GM12864 (cell line): Measurements from ENCODE around the gene COL19A1.
"Not testable (repeated sequence)": the region's sequence is repeated elsewhere in the genome, so short reads cannot be mapped to it uniquely, and the experiment has no call there.

Source experiments
- DNase-seq: peaks from one replicate; pipeline ENCODE4 v3.0.0-alpha.2; 2011; ENCODE audit warnings: low read depth
- H3K4me3 ChIP-seq: 2 replicates; pipeline ENCODE4 v1.5.1; 2011; ENCODE audit warnings: mild to moderate bottlenecking, low read depth, low read length, control low read depth
- TF ChIP-seq, protein P1 (sequence below): IDR thresholded peaks from 2 replicates; pipeline ENCODE4 v1.5.1; 2011; ENCODE audit warnings: low read depth, mild to moderate bottlenecking, moderate library complexity, low read length, control low read depth, inconsistent platforms; ENCODE audit errors: missing control alignments

COL19A1 gene

DNA sequence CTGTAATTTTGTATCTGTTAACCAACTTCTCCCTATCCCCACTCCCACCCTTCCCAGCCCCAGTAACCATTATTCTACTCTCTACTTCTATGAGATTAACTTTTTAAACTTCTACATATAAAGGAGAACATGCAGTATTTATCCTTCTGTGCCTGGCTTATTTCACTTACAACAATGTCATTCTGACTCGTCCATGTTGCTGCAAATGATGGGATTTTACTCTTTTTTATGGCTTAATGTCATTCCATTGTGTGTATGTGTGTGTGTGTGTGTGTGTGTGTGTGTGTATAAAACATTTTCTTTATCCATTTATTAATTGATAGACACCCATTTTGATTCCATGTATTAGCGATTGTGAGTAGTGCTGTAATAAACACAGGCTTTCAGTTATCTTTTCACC, 76.1 kb downstream of the COL19A1 start:
- no peak overlapping the region for H3K4me3 ChIP-seq
- TF ChIP-seq, protein P1, sequence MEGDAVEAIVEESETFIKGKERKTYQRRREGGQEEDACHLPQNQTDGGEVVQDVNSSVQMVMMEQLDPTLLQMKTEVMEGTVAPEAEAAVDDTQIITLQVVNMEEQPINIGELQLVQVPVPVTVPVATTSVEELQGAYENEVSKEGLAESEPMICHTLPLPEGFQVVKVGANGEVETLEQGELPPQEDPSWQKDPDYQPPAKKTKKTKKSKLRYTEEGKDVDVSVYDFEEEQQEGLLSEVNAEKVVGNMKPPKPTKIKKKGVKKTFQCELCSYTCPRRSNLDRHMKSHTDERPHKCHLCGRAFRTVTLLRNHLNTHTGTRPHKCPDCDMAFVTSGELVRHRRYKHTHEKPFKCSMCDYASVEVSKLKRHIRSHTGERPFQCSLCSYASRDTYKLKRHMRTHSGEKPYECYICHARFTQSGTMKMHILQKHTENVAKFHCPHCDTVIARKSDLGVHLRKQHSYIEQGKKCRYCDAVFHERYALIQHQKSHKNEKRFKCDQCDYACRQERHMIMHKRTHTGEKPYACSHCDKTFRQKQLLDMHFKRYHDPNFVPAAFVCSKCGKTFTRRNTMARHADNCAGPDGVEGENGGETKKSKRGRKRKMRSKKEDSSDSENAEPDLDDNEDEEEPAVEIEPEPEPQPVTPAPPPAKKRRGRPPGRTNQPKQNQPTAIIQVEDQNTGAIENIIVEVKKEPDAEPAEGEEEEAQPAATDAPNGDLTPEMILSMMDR, result no peak
- DNase-seq, result no peak

DNA sequence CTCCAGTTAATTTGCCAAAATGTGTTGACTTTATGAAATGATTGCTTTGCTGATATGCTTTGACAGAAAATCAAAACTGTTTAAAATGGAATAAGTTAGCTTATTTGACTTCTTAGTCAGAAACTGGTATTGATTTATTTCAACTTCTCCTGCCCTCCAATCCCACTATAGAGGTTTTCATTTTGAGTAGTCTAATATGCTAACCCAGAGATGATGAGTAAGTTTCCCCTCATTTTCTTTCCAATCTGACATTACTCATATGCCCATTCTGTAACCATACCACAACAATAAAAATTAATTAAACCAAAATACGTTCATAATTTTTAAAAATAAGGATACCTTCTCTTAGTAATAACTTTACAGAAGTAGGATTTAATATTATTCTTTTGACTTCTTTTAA, 78.8 kb downstream of the COL19A1 start:
- TF ChIP-seq, protein P1, result no peak
- no peak for DNase-seq
- no peak overlapping the region for H3K4me3 ChIP-seq

DNA sequence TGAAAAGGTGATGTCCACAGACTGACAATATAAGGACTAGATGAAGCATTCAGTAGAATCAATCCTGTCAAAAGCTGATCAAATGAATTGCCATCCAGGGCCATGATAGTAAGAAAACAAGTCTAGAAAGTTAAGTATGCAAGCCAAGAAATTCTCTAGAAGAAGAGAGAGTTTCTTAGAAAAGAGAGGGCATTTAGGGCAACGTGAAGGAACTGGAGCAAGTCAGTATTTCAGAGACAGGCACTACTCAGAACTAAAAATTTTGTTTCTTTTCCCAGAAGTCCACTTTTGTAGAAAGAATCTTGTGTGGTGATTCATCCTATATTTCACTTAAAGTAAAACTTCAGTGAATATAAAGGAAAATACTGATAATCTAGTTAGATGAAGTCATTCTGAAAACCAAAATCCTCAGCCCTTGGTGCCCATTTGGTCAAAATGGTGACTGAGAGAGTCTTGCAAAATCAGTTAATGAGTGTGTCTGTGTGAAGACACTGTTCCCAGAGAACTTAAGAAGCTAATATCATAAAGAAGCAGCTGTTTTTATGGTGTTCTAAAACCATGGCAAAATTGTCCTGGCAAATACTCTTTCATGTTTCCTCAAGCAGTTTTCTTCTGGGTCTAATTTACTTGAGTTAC, 82.2 kb downstream of the COL19A1 start:
- TF ChIP-seq, protein P1, result no peak
- H3K4me3 ChIP-seq, result no peak overlapping the region
- no peak for DNase-seq

DNA sequence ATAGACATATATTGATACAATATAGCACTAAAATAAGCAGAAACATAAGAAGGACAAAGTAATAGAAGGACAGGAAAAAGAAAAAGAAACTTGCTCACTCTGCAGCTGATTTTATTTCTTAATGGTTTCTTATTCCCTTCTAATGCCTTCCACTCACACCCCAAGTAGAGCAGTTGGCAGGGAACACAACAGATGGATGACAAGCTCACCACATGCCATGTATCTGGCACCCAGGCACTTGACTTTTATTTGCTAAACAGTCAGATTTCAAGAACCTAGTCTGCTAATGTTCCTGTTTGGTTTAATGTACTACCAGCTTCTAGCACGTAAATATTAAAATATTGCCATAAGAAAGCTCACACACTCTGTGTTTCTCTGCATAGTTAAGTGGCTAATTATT, 87.1 kb downstream of the COL19A1 start:
- H3K4me3 ChIP-seq, result no peak overlapping the region
- no peak for DNase-seq
- TF ChIP-seq, protein P1, result no peak

DNA sequence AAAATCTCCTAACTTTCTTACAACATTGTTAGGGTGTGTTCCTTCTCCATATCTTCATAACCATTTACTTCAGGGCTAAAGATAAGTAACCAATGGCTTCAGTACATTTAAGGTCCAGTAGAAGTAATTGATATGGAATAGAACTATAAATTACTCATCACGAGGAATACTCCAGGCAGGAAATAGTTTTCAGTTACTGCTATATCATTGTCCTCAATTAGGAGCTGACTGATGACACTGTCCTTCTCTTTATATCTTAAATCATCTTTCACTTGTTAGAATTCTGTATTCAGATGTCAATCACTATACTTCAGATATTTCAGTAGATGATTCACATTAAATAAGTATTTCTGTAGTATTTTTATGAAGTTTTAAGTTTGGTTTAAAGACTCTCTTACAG, 88.4 kb downstream of the COL19A1 start:
- TF ChIP-seq, protein P1, result no peak
- no peak for DNase-seq
- no peak overlapping the region for H3K4me3 ChIP-seq

DNA sequence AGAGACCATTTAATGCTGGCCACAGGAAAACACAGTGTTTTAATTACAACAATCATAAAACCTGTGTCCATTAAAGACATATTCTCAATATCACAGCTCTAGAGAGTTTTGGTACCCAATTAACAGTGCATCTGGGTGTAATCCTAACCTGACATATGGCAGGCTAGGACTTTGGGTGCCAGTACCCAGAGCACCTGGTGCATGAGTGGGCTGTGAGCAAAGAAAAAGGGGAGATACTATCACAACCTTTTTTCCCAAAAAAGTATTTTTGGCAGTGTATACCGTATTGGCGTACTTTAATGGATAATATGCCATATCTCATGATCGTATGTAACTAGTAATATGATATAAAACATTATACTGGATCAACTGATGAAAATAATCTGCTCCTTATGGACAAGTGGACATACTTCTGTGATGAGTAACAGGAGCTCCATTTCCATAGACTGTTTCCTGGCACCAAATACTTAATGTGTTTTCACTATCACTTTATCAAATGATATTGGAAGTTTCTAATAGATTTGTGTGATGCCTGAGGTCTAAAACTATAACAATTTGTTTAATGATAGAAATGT, 91.7 kb downstream of the COL19A1 start:
- TF ChIP-seq, protein P1, result no peak
- H3K4me3 ChIP-seq, result no peak overlapping the region
- DNase-seq, result no peak

DNA sequence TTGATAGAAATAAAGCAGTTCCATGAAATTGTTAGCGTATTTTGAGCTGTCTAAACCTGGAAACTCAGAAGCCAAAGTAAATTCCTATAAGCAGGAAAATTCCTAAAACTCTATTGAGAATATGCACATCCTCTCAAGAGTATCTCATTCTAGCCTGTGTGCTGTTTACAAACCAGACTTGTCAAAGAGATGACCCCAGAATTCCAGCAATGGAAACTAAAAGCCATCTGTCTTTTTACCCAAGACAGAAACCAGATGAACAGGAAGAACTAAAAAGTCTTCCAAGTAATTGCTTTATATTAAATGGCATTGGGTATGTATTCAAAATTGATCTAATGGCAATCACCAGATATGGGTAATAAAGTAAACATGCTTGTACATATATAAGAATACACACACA, 92.6 kb downstream of the COL19A1 start:
- no peak overlapping the region for H3K4me3 ChIP-seq
- TF ChIP-seq, protein P1, result no peak
- DNase-seq, result no peak

DNA sequence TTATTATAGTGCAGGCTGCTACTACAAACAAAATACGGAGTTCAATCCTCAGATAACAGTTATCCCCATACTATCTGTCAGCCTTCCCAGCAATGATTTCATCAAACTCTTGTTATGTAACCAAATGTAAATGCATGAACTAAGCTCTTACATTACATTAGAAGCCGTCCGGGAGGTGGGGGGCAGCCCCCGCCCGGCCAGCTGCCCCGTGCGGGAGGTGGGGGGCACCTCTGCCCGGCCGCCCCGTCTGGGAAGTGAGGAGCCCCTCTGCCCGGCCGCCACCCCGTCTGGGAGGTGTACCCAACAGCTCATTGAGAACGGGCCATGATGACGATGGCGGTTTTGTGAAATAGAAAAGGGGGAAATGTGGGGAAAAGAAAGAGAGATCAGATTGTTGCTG, 99.6 kb downstream of the COL19A1 start:
- DNase-seq, H3K4me3 ChIP-seq: not testable (repeated sequence)
